AG09319 (cell line): ENCODE results near the gene FAM200C.
"Not testable (repeated sequence)": the region's sequence is repeated elsewhere in the genome, so short reads cannot be mapped to it uniquely, and the experiment has no call there.

ENCODE experiments used
- DNase-seq: peaks from one replicate; pipeline ENCODE4 v3.0.0-alpha.2; 2010; ENCODE audit warnings: low read depth; ENCODE audit errors: extremely low read depth
- CTCF ChIP-seq: IDR thresholded peaks from 2 replicates; pipeline ENCODE4 v1.5.1; 2011; ENCODE audit warnings: low read depth, mild to moderate bottlenecking, inconsistent platforms, low read length, moderate library complexity

Gene FAM200C

GRCh38 chr5:160441311-160441781, 41.5 kb upstream of the FAM200C start:
- TF ChIP-seq CTCF, result no peak
- no peak for DNase-seq

- DNase-seq, result peak; percentile 25
Observed at GRCh38 chr5:160439205-160439600, 39.3 kb upstream of the FAM200C start.

GRCh38 chr5:160438316-160439204, 38.7 kb upstream of the FAM200C start:
- TF ChIP-seq CTCF, result peak; percentile 93
- DNase-seq, result peak; percentile 23

More at GRCh38 chr5:160439205-160439600, 39.3 kb upstream of the FAM200C start:
- peak; percentile 88 for TF ChIP-seq CTCF

GRCh38 chr5:160437271-160437670, 37.4 kb upstream of the FAM200C start:
- TF ChIP-seq CTCF, result no peak

GRCh38 chr5:160436661-160437060, 36.8 kb upstream of the FAM200C start:
- DNase-seq, result not testable (repeated sequence)

More at GRCh38 chr5:160437271-160437670, 37.4 kb upstream of the FAM200C start:
- no peak for DNase-seq

- DNase-seq, result no peak
- TF ChIP-seq CTCF, result no peak
Observed at GRCh38 chr5:160436017-160436416, 36.2 kb upstream of the FAM200C start.

GRCh38 chr5:160435532-160435931, 35.7 kb upstream of the FAM200C start:
- DNase-seq, result no peak
- TF ChIP-seq CTCF, result no peak

GRCh38 chr5:160434022-160434531, 34.2 kb upstream of the FAM200C start:
- DNase-seq, result no peak
- TF ChIP-seq CTCF, result no peak
